Umbilical cord (tissue), 2 donors: ENCODE results near the gene SAMMSON. TPM values are rescaled to one million over a fixed set of nuclear protein-coding genes. Genes with fewer than 3 reads are reported as not detected.

Source experiments
- DNase-seq: peaks from one replicate; pipeline ENCODE4 v3.0.0-alpha.2; 2015; ENCODE audit warnings: low spot score
- total RNA-seq: library from RNA; depleted of rRNA; stranded (reverse); fragments of >200 nt; gene quantifications from one replicate; pipeline ENCODE4 v1.2.3, GENCODE V29; 2014; ENCODE audit warnings: low replicate concordance; ENCODE audit not compliant: insufficient read depth

The SAMMSON gene
- total RNA-seq, 1 donor from 2014 or later = 26.2 TPM

- no peak for DNase-seq
These were observed 90.9 kb downstream of the SAMMSON start for GRCh38 chr3:70090322-70090913.

GRCh38 chr3:70094197-70094596 lies 94.7 kb downstream of the SAMMSON start:
- DNase-seq = no peak

- peak; percentile 18 for DNase-seq
These were observed 95.7 kb downstream of the SAMMSON start for GRCh38 chr3:70095260-70095659.

- no peak for DNase-seq
These were observed 97.0 kb downstream of the SAMMSON start for GRCh38 chr3:70096376-70097066.

- DNase-seq = no peak
These were observed 97.6 kb downstream of the SAMMSON start for GRCh38 chr3:70097084-70097483.

GRCh38 chr3:70108072-70108471 lies 108.5 kb downstream of the SAMMSON start:
- DNase-seq = no peak

GRCh38 chr3:70108546-70108945 lies 109.0 kb downstream of the SAMMSON start:
- no peak for DNase-seq

- DNase-seq = no peak
These were observed 110.5 kb downstream of the SAMMSON start for GRCh38 chr3:70110066-70110465.

- DNase-seq = no peak
These were observed 111.9 kb downstream of the SAMMSON start for GRCh38 chr3:70111411-70111810.

- no peak for DNase-seq
These were observed 113.2 kb downstream of the SAMMSON start for GRCh38 chr3:70112751-70113150.

GRCh38 chr3:70114431-70114830 lies 114.9 kb downstream of the SAMMSON start:
- DNase-seq = no peak

- DNase-seq = no peak
These were observed 120.3 kb downstream of the SAMMSON start for GRCh38 chr3:70119879-70120278.
